ENCODE results near the gene RPS28.

DNA sequence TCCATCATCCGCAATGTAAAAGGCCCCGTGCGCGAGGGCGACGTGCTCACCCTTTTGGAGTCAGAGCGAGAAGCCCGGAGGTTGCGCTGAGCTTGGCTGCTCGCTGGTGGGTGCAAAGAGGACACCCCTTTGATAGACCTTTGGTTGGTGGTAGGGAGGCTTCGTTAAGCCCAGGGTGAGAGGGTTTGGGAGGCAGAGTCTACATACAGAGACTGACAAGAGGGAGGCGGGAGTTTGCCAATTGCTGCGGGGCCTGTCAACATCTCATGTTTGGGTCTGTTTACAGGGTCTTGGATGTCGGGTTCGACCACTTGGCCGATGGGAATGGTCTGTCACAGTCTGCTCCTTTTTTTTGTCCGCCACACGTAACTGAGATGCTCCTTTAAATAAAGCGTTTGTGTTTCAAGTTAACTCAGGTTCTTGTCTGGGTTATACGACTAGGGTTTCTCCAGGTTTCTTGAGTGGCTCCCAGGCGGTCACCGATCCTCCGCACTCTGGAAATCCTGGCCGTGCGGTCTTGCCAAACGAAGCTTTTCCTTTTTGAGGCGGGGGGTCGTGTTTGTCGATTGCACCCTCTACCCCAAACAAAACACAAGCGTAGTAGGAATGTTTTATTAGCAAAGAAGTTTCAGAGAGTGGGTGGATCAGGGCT, 816 bp downstream of the RPS28 start:
- TF ChIP-seq, protein P1, sequence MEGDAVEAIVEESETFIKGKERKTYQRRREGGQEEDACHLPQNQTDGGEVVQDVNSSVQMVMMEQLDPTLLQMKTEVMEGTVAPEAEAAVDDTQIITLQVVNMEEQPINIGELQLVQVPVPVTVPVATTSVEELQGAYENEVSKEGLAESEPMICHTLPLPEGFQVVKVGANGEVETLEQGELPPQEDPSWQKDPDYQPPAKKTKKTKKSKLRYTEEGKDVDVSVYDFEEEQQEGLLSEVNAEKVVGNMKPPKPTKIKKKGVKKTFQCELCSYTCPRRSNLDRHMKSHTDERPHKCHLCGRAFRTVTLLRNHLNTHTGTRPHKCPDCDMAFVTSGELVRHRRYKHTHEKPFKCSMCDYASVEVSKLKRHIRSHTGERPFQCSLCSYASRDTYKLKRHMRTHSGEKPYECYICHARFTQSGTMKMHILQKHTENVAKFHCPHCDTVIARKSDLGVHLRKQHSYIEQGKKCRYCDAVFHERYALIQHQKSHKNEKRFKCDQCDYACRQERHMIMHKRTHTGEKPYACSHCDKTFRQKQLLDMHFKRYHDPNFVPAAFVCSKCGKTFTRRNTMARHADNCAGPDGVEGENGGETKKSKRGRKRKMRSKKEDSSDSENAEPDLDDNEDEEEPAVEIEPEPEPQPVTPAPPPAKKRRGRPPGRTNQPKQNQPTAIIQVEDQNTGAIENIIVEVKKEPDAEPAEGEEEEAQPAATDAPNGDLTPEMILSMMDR (IDR thresholded peaks at IDR 0.05), result no peak
- TF ChIP-seq POLR2A (IDR thresholded peaks at IDR 0.05), result no peak
- TF ChIP-seq POLR2AphosphoS5 (IDR thresholded peaks at IDR 0.05), result no peak
- TF ChIP-seq EP300 (IDR thresholded peaks at IDR 0.05), result no peak

Measured in gastroesophageal sphincter (tissue), 3 donors.